HG02623 (cell line): ENCODE measurements around the gene PCDH9.

Source experiments
- ATAC-seq: cut with Tn5 transposase; IDR thresholded peaks from one replicate; pipeline ENCODE4 v1.9.1; 2021; ENCODE audit warnings: moderate library complexity; ENCODE audit not compliant: unreplicated experiment

The PCDH9 gene

DNA sequence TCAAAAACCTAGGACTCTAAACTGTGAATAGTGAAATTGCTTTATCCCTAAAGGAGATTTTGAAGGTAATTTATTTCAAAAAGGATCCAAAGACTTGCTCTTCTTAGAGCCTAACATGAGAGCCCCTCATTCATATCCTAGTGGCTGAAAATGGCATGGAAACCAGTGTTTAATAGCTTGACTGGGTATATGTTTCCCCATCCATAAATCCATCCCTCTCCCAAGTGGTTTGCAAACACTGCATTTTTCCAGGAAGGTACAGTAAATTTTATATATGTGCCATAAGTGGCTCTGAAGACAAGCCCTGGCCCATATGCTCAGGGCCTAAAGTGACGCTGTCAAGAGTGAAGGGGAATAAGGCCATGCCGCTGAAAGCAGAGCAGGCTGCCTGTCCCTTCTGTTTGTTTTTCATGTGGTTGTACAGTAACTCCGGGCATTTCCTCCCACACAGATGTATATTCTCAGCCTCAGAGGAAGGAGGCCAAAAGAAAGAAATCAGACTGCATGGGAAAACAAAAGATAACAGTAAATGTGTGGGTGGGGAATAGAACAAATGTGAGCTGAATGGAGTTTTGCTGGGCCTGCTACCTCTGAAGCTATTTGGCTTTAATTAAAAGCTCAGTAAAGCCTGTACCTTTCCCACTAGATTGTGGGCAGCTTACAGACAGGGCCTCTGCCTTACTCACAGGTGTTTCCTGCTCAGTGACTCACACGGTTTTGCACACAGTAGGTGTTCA, 181.9 kb downstream of the PCDH9 start:
- peak; percentile 92 for ATAC-seq

DNA sequence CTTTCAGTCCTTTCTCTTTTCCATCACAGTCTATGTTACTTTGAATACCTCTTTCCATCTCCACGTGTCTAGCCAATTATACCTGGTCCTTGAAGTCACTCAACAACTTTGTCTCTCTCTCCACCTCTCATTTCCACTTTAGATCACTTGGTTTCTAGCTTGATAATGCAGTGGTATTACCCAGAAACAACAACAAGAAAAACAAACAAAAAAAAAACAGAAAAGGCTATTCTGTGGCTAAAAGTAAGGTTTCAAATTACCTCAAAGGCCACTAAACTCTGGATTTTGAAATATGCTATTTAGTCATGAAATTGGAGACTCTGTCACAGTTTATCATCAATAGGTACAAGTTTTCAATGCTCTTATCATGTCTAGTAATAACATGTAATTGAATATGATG, 184.8 kb downstream of the PCDH9 start:
- no peak for ATAC-seq

DNA sequence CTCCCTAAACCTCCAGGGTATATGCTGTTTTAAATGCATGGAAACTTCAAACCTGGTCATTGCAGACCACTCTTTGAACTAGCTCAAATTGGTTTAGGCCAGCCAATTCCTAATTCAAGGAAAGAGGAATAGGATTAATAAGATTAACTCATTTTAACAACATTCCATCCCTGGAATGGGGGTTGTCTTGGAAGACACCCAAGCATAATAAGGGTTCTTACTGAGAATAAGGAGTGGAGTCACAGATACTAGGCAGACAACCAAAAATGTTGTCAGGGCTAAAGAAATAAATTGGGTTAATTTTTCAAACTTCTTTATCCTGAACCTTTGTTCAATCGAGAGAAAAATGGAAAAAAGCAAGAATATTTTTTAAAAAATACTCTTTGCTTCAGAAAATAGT, 186.2 kb downstream of the PCDH9 start:
- ATAC-seq: no peak

DNA sequence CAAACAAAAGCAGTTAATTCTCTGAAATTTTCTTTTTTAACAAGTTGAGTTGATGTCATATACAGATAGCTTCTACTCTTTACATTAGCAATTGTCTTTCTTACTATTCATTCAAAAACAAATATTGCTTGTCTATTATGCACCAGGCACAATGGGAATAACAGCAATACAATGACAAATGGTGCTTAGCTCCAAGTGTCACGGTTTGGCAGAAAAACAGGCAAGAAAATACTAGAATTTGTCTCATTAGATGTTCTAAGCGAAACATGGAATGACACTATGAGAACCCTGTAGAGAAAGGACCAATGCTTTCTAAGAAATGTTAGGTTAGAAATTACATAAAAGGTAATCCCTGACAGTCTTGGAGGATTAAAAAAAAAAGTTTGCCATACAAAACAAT, 187.6 kb downstream of the PCDH9 start:
- ATAC-seq: no peak

DNA sequence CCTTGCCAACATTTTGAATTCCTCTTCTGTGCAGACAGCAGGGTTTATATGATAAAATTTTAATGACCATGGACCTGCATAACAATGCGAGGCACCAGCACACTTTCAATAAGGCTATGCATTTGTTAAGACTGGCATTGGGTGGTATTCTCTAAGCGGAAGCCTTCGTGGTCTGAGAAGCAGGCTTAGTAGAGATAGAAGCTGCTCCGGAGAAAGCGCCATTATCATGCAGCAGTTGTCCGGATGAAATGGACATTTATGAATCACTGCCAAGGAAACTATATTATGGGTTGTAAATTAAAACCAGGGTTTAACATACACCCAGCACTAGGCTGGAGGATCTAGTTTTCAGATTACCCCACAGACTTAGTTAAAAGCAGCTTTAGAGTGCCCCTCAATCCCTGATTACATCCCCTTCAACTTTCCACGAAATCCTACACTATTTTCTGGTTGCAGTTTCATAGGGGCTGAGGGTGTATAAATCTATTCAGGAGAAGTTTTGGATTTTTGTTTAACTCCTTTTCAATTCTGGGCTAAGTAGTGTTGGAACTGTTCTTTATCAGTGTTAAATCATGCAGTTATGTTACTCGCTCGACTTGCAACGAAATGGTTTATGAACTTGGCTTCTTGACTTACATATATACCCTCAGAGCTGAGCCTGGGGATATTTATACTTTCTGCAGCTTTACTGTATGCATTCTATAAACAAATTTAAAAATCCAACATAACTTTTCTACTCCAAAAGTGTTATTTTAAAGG, 193.3 kb downstream of the PCDH9 start:
- no peak for ATAC-seq

DNA sequence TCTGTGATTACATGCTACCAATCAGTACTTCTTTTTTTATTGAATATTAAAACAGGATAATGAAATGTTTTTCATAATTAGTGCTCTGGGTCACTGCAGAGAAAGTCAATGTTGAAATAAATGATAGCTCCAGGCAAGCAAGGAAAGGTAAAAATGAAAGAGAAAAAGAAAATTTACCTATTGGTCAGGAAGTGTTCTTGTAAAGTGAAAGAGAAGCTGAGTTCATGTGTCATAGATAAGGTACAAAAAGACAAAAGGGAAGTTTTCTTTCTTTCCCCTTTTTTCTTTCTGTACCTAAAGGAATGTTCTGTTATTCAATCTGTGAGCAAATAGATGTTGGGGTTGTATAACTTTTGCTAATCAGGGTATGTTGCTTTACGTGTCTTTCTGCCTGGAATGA, 197.0 kb downstream of the PCDH9 start:
- ATAC-seq: no peak

DNA sequence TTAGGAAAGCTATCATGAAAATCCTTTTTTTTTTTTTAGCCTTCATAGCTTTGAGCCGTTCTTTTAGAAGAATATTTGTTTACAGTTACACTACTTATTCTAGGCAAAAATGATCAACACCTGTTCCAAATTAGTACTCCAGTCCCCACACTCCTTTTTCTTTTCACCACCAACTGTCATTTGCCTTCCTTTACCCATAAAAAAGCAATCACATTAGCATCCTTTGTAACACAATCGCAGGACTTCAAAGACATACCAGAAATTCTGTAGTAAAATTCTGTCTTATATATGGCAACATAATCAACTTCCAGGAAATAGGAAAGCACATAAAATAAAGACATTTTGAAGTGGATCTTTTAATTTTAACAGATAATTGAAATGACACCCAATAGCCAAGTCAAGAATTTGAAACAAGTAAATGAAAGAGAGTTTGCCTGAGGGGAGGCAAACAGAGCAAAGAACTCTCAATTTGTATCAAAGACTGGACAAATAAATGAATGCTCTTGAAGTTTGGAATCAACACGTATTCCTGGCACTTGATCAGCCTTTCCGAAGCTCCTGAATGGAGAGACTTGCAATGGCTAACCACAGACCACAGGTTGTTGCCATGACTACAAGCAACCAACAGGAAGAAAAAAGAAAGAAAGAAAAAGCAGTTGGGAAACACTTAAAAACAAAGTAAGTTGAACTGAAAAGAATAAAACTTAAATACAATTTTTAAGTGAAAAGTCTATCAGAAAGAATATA, 206.8 kb downstream of the PCDH9 start:
- ATAC-seq: no peak

DNA sequence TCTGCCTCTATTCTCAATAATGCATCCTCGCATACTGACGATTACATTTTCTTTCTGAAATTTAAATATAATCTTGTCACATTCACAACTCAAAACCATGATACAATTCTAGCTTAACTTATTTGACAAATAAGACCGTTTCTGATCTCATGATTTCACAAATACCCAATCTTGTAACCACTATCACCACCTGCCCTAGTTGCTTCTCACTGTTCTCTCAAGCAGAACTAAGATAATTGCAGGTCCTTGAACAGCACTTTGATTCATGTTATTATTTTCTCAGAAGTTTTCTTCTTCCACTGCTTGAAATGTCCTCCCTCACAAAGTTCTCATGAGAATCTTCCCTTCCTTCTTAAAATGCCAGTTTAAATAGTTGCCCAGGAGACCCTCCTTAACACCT, 211.4 kb downstream of the PCDH9 start:
- ATAC-seq: no peak

DNA sequence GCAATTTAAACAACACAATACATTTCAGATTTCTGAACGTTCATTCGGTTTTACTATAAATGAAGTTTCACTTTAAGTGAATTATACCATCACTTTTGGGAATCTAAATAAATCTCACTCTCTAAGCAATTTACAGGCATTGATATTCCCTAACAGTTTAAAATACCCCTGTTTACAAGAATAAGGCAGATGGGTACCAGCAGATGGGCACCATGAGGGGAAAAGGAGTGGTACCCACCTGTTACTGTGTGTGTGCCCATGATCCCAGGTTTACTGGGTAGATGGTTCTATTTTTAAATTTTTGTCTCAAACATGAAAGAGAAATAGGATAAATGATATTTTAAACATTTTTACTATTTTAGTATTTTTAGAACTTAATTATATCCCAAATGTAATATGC, 212.9 kb downstream of the PCDH9 start:
- ATAC-seq: no peak

DNA sequence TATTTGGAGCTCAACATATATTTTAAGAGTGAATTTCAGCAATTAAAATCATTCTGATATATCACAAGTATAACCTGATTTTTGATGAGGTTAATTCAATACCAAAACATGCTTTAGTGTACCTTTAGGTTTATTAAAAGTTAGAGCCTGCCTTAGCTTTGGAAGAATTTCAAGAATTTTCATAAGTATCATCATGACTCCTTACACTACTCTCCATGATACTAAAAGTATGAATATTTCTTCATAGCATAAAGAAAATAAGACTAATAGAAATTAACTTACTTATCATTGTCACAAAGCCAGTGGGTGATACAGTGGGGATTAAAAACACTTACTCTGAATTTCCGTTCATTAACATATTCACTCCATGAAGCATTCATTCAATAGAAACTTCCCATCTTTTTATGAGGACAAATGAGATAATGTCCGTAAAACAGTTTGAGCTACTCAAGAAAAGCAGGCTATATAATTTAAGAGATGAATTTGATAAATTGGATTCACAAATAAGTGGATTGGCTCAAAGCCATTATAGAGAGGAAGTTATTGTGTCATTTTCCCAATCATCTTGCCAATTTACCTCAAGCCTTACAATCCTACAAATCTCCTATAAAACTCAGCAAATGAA, 214.0 kb downstream of the PCDH9 start:
- no peak for ATAC-seq

DNA sequence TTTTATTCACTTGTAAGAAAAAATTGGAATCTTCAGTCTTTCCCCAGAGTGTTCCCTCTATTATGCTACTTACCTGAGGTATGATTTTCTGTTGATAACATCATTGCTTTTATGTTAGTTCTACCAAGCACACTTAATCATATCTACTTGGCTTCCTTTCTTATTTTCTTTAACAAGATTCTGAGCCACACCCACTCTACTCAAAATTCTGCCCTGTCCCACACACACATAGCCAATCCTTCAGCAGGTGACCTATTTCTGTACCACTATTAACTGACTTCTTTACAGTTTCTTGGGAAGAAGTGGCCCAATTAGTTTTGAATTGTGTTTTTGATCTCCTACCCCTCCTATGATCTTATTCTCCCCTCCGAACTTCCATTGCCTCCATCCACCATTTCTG, 215.7 kb downstream of the PCDH9 start:
- no peak for ATAC-seq

DNA sequence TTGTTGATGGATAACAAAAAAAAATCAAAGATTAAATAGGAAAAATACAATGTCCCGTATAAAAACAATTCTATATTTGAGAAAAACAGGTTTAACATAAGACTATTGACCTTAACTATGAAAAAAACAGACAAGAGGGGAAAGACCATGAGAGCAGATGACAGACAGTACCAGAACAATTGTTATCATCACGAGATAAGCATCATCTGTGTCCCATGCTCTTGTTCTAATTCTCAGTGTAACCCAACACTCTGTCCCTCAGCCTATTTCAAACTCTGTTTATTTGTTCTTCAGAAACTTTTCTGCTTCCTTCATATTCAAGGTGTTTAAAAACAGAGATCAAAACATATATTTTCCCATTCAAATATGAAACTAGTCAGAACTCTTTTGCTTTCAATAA, 216.4 kb downstream of the PCDH9 start:
- ATAC-seq: no peak

DNA sequence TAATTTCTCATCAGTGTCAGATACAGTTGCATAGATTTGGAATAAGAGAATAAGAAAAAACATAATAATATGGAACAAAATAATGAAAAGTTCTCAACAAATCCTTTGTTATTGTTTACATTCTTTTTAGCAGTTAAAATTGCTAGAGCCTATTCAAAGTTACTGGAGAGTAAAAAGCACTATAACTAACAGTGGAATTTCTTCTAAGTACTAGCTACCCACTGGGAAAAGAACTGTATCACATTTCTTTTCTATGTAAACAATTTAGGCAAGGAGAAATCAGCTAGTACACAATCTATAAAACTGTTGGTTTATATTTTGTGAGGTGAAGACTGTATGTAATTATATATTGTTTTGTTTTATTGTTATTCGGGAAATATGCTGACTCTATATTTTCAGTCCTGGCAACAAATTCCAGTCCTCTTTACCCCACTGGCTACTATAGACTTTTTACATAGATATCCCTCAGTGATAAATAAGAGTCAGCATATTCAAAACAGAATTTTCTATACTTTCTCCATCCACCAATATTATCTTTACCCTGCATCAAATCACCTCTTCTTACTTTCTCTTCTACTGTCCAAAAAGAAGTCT, 222.0 kb downstream of the PCDH9 start:
- ATAC-seq: no peak

DNA sequence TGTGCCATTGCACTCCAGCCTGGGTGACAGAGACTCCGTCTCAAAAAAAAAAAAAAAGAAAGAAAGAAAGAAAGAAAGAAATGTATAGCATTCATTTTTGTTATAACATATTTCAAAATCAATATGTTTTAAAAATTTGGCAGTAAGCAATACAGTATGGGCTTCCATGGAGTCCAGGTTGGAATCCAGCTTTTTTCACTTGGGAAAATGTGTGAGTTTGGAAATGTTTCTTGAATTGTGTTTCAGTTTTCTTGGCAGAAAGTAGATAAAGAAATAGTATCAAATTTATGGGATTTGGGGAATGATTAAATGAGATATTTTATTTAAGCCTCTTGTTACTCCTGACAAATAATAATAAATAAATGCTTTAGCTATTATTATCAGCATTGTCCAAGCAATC, 225.6 kb downstream of the PCDH9 start:
- no peak for ATAC-seq

DNA sequence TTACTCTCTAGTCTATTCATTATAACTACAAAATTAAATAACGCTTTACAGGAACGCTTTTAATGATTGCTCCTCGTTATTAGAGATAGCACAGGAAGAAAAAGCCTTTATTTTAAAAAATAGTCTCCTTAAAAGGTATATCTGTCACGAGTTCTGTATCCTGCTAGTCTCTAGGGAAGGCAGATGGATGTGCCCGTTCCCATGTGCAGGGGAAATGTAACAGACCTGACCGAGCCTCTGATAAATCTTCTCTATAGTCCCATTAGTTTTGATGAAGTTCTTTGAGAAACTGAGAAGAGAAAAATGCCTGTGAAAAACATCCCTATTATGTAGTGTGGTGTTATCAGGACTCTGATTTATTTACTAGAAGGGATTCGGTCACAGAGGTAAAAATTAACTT, 226.4 kb downstream of the PCDH9 start:
- ATAC-seq: no peak

DNA sequence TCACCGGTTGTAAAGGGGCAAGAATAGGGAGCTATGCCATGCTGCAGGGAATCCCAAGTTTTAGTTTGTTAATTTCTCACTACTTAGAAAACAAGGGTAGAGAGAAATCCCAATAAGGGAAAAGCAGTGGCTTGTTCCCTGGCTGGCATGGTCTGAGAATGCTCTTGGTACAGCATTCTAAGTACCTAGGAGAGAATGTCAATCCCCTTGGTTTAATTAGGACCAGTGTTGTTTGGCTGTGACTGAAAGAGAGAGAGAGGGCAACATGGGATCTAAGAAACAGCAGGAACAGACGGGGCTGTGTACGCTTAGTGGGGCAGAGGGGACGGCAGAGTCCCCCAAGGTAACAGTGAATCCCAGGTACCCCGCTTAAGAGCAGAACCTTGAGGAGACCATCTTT, 228.8 kb downstream of the PCDH9 start:
- no peak for ATAC-seq

DNA sequence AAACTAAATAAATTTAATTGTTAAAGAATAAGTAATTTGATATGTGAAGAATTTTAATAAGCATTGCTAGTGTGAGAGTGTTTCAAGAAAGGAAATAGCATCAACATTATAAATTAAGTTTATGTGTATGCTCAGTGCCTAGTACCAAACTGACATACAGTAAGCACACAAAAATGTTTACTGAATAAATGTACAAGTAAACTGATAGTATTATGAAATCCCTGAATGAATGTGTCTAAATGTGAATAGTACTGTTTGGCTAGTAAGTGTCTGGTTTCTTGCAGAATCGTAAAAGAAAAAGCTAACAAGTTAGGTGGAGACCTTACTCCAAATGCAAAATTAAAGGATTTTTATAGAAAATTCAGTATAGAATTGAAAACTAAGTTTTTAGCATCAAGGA, 233.6 kb downstream of the PCDH9 start:
- ATAC-seq: no peak

DNA sequence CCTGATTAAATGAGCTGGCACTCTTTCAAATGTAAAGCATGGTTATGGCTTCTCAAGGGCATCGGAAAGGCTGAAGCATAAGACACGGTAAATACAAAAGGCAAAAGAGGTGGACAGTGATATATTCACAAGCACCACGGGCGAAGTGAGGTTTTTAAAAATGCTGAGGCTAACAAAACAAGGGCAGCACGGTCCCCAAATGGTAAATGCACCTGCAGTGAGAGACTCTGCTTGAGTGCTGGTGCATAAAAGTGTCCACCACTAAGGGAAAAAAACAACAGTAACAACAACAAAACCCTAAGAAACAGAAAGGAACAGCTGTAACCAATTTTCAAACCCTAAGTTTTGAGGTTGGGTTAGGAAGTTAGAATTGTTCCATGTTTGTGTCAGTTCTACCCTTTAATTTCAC, 234.9 kb downstream of the PCDH9 start:
- ATAC-seq: peak; percentile 81

DNA sequence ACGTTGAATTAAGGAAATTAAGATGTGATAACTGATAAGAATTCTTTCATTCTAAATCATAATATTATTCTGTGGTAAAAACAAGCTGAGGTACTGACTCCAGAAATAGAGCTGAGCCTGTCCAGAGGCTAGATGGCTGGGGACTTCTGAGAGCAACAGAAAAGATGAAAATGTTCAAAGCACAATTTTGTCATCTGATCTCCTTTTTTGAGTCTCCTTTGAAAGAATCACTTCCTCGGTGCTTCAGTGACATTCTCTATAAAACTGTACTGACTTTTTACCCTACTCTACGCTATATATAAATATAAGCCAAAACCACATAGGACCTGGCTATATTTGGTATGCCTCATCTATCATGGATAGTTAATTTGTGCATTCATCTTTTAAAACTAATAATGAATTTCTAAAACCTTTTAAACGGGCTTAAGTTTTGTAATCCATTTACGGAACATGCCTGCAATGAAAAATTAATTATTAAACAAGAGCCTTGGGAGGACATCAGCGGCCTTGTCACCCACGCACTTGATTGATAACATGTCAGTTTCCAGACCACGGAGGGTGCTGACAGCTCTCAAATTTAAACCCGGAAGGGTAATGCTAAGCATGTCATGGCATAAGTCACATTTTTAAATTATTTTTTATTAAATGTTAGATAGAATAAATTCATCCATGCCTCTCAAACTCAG, 235.5 kb downstream of the PCDH9 start:
- ATAC-seq: peak; percentile 34

DNA sequence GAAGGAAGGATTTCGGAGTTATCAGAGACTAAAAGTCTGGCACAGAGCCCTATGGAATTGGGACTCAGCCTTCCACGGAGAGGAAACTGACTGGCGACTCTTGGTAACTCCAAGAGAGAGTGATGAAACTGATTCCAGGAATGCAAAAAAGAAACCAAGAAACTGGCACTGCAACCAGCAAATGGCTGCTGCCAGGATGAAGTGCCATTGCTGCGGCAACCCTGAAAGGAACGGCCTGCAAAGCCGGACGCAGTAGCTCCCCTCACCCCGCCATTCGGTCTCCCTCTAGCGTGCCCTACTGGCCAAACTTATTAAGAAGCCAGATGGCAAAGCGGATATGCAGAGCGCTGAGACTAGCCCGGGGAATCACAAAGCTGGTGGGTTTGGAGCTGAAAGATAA, 236.0 kb downstream of the PCDH9 start:
- peak; percentile 63 for ATAC-seq

DNA sequence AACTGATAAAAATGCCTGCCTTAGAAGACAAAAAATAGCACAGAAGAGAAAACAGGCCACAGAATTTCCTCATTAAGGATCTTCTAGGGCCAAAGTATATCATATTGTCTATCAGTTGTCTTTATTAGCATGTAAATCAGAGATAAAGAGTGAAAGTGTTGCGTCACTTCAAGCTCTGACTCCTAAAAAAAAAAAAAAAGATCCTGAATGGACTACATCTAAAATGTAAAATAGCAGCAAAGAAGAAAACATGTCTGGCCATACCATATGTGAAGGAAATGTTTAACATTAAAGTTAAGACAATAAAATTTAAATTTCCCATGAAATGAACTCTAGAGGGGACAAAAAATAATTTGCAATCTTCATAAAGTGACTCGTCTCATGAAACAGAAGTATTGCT, 237.4 kb downstream of the PCDH9 start:
- no peak for ATAC-seq
